NCI-H2196 (cell line): ENCODE measurements around the gene NQO2.
"Not testable (repeated sequence)": the region's sequence is repeated elsewhere in the genome, so short reads cannot be mapped to it uniquely, and the experiment has no call there.

Experiments used
- DNase-seq: peaks from one replicate; lab custom pipeline; 2025; ENCODE audit not compliant: unreplicated experiment; lab: John Stamatoyannopoulos, UW

The NQO2 gene

GRCh38 chr6:3011592-3011991, 11.9 kb downstream of the NQO2 start:
- DNase-seq = no peak

- DNase-seq = no peak
These were observed 13.8 kb downstream of the NQO2 start for GRCh38 chr6:3013486-3013885.

- DNase-seq = no peak
These were observed 14.4 kb downstream of the NQO2 start for GRCh38 chr6:3013901-3014674.

GRCh38 chr6:3014675-3015066, 15.0 kb downstream of the NQO2 start:
- DNase-seq = no peak

- DNase-seq = no peak
These were observed 15.4 kb downstream of the NQO2 start for GRCh38 chr6:3015144-3015543.

- no peak for DNase-seq
These were observed 17.0 kb downstream of the NQO2 start for GRCh38 chr6:3016473-3017280.

- DNase-seq = no peak
These were observed 17.6 kb downstream of the NQO2 start for GRCh38 chr6:3017304-3017703.

- DNase-seq = no peak
These were observed 19.4 kb downstream of the NQO2 start for GRCh38 chr6:3019065-3019464.

- no peak for DNase-seq
These were observed 20.1 kb downstream of the NQO2 start for GRCh38 chr6:3019749-3020320.

GRCh38 chr6:3020976-3021598, 21.4 kb downstream of the NQO2 start:
- DNase-seq = not testable (repeated sequence)

- DNase-seq = no peak
These were observed 23.3 kb downstream of the NQO2 start for GRCh38 chr6:3022765-3023662.

- DNase-seq = peak; percentile 74
These were observed 24.2 kb downstream of the NQO2 start for GRCh38 chr6:3023663-3024483.

GRCh38 chr6:3026791-3027626, 27.3 kb downstream of the NQO2 start:
- DNase-seq = no peak

GRCh38 chr6:3028156-3028555, 28.5 kb downstream of the NQO2 start:
- not testable (repeated sequence) for DNase-seq

- no peak for DNase-seq
These were observed 32.4 kb downstream of the NQO2 start for GRCh38 chr6:3031857-3032640.

- DNase-seq = no peak
These were observed 33.3 kb downstream of the NQO2 start for GRCh38 chr6:3032986-3033385.

- no peak for DNase-seq
These were observed 34.0 kb downstream of the NQO2 start for GRCh38 chr6:3033652-3034051.

GRCh38 chr6:3035397-3035796, 35.7 kb downstream of the NQO2 start:
- no peak for DNase-seq
